ENCODE data around the gene OLFML1.

DNA sequence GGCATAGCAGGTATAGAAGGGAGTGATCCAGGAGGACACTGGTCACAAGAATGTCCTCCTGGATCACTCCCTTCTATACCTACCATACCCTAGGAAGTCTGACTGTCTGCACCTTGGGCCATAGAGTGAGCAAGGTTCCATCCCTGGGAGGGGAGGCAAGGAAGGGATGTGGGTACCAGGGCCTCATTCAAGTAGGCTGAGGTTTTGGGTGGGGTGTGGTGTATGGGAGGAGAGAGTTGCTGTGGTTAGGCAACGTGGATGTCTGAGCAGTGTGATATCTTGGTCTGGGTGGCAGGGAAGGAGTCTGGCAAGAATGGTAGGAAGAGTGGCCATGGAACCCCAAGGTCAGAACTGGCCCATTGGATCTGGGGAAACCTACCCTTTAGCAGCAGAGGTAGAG lies 41.7 kb downstream of the OLFML1 start:
- no peak for TF ChIP-seq CTCF (IDR thresholded peaks at IDR 0.05)
- TF ChIP-seq POLR2A (IDR thresholded peaks at IDR 0.05), result no peak

All from heart left ventricle (tissue), 13 donors.